Endodermal cell (in vitro differentiated cells): Measurements from ENCODE around the gene NRIP2. TPM values are rescaled to one million over a fixed set of nuclear protein-coding genes. Genes with fewer than 3 reads are reported as not detected.

Experiments used
- DNase-seq: peaks from one replicate; pipeline ENCODE4 v3.0.0-alpha.2; 2017
- H3K27ac ChIP-seq: 2 replicates; pipeline ENCODE4 v1.5.1; 2013; ENCODE audit warnings: mild to moderate bottlenecking, low read depth, low read length, moderate library complexity
- H3K27me3 ChIP-seq: 2 replicates; pipeline ENCODE4 v1.6.1; 2013; ENCODE audit warnings: mild to moderate bottlenecking, low read length, moderate library complexity; ENCODE audit not compliant: insufficient read depth, control insufficient read depth, poor library complexity, severe bottlenecking
- H3K36me3 ChIP-seq: 2 replicates; pipeline ENCODE4 v1.7.0; 2013; ENCODE audit warnings: mild to moderate bottlenecking, low read length, moderate library complexity; ENCODE audit not compliant: control insufficient read depth, insufficient read depth
- H3K4me1 ChIP-seq: one replicate; pipeline ENCODE4 v1.7.0; 2013; ENCODE audit warnings: low read length; ENCODE audit not compliant: control insufficient read depth, insufficient read depth
- H3K4me3 ChIP-seq: 2 replicates; pipeline ENCODE4 v1.5.1; 2013; ENCODE audit warnings: mild to moderate bottlenecking, low read length, moderate library complexity
- H3K9ac ChIP-seq: 2 replicates; pipeline ENCODE4 v1.6.1; 2013; ENCODE audit warnings: mild to moderate bottlenecking, low read length, moderate library complexity; ENCODE audit not compliant: poor library complexity, severe bottlenecking; ENCODE audit errors: extremely low read depth
- H3K9me3 ChIP-seq: 2 replicates; pipeline ENCODE4 v1.6.1; 2013; ENCODE audit warnings: mild to moderate bottlenecking, low read length, moderate library complexity; ENCODE audit not compliant: control insufficient read depth
- H3K27ac Mint-ChIP-seq: 2 replicates; pipeline ENCODE4 v1.8.0; 2020; ENCODE audit warnings: mixed read lengths
- H3K27me3 Mint-ChIP-seq: 2 replicates; pipeline ENCODE4 v1.8.0; 2021; ENCODE audit warnings: mild to moderate bottlenecking, mixed read lengths; ENCODE audit not compliant: insufficient read depth
- H3K36me3 Mint-ChIP-seq: 2 replicates; pipeline ENCODE4 v1.8.0; 2020; ENCODE audit warnings: low read depth, mixed read lengths
- H3K4me1 Mint-ChIP-seq: 2 replicates; pipeline ENCODE4 v1.8.0; 2020; ENCODE audit warnings: mixed read lengths
- H3K4me3 Mint-ChIP-seq: 2 replicates; pipeline ENCODE4 v1.8.0; 2020; ENCODE audit warnings: mild to moderate bottlenecking, moderate library complexity, mixed read lengths
- H3K9me3 Mint-ChIP-seq: 2 replicates; pipeline ENCODE4 v1.8.0; 2020; ENCODE audit warnings: mild to moderate bottlenecking, mixed read lengths
- WGBS, 2 experiments: methylation state at CpG; one replicate each; pipeline versions ENCODE4 v1.1.5 to v1.1.7; 2013; ENCODE audit warnings: missing lambda C conversion rate in 2 of 2, mixed read lengths in 1 of 2; ENCODE audit not compliant: insufficient coverage in 1 of 2, insufficient read length in 1 of 2; 5-methylcytosine and 5-hydroxymethylcytosine counted together
- total RNA-seq, 2 donors: library from RNA; stranded (reverse); fragmentation: NEBNext Ultra II Directional in 1 of 2; extraction: Animal tissue kit (Norgen Biotek cat#: 25700) in 1 of 2; gene quantifications; 2 replicates in 1 of 2; 3 replicates in 1 of 2; pipeline ENCODE4 v1.2.1, GENCODE V29; 2021
- TF ChIP-seq, protein P1 (sequence below): fragments of 200-600 bp; sonication (generic); conservative IDR thresholded peaks from 2 replicates; pipeline ENCODE4 v1.5.0; 2021; ENCODE audit warnings: antibody characterized with exemption, mild to moderate bottlenecking

NRIP2 gene
- total RNA-seq, 2 donors from 2014 or later: not detected

DNA sequence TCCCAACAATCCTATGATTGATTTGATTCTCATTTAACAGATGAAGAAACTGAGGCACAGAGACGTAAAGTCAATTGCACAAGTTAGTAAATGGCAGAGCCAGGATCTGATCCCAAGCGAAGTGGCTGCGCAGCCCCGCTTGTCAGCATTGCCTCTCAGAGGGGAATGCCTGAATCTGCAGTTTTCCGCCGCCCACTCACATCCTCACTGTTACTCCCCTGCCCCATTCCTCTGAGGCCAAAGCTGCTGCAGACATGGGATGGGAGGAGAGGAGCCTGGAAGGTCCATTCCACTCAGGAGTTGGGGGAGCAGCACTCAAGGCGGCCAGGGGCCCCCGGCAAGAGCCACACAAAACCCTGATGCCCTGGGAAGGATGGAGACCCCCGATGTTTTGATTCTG, 1.0 kb downstream of the NRIP2 start:
- no peak overlapping the region for H3K27ac ChIP-seq
- peaks cover 7% of the 10 kb centered on the region for H3K4me1 ChIP-seq
- peaks cover 11% of the 10 kb centered on the region for H3K36me3 ChIP-seq
- H3K9ac ChIP-seq: no peak overlapping the region
- H3K27me3 Mint-ChIP-seq: no peaks in the 10 kb centered on the region
- TF ChIP-seq, protein P1, sequence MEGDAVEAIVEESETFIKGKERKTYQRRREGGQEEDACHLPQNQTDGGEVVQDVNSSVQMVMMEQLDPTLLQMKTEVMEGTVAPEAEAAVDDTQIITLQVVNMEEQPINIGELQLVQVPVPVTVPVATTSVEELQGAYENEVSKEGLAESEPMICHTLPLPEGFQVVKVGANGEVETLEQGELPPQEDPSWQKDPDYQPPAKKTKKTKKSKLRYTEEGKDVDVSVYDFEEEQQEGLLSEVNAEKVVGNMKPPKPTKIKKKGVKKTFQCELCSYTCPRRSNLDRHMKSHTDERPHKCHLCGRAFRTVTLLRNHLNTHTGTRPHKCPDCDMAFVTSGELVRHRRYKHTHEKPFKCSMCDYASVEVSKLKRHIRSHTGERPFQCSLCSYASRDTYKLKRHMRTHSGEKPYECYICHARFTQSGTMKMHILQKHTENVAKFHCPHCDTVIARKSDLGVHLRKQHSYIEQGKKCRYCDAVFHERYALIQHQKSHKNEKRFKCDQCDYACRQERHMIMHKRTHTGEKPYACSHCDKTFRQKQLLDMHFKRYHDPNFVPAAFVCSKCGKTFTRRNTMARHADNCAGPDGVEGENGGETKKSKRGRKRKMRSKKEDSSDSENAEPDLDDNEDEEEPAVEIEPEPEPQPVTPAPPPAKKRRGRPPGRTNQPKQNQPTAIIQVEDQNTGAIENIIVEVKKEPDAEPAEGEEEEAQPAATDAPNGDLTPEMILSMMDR: no peak
- no peak for DNase-seq
- H3K4me3 ChIP-seq: no peak overlapping the region
- no peaks in the 10 kb centered on the region for H3K27me3 ChIP-seq
- no peaks in the 10 kb centered on the region for H3K9me3 ChIP-seq
- peaks cover 32% of the 10 kb centered on the region for H3K36me3 Mint-ChIP-seq
- H3K27ac Mint-ChIP-seq: no peak overlapping the region
- H3K9me3 Mint-ChIP-seq: no peaks in the 10 kb centered on the region
- WGBS, 2 experiments: 87 to 100% methylated on average over 5 to 9 of the region's 9 CpGs
- H3K4me1 Mint-ChIP-seq: peaks cover 7% of the 10 kb centered on the region
- no peak overlapping the region for H3K4me3 Mint-ChIP-seq

GRCh38 chr12:2833327-2833726, 1.5 kb downstream of the NRIP2 start:
- H3K9ac ChIP-seq: no peak overlapping the region
- no peak for DNase-seq
- peaks cover 7% of the 10 kb centered on the region for H3K4me1 Mint-ChIP-seq
- H3K36me3 Mint-ChIP-seq: peaks cover 35% of the 10 kb centered on the region
- no peak overlapping the region for H3K27ac Mint-ChIP-seq
- 72 to 86% methylated on average over 2 to 5 of the region's 5 CpGs for WGBS, 2 experiments
- no peaks in the 10 kb centered on the region for H3K9me3 ChIP-seq
- H3K27ac ChIP-seq: no peak overlapping the region
- no peak overlapping the region for H3K4me3 ChIP-seq
- TF ChIP-seq, protein P1: no peak
- H3K4me3 Mint-ChIP-seq: no peak overlapping the region
- no peaks in the 10 kb centered on the region for H3K9me3 Mint-ChIP-seq
- peaks cover 12% of the 10 kb centered on the region for H3K36me3 ChIP-seq
- no peaks in the 10 kb centered on the region for H3K27me3 ChIP-seq
- H3K27me3 Mint-ChIP-seq: no peaks in the 10 kb centered on the region
- peaks cover 7% of the 10 kb centered on the region for H3K4me1 ChIP-seq

GRCh38 chr12:2832550-2833127, 2.2 kb downstream of the NRIP2 start:
- no peak overlapping the region for H3K4me3 ChIP-seq
- Mint-ChIP-seq H3K4me1 (peaks cover 7% of the 10 kb centered on the region), H3K27ac (no peak overlapping the region), H3K36me3 (peaks cover 40% of the 10 kb centered on the region), H3K4me3 (no peak overlapping the region), H3K9me3 (no peaks in the 10 kb centered on the region), H3K27me3 (no peaks in the 10 kb centered on the region)
- WGBS, 2 experiments: 85 to 92% methylated on average over 4 to 6 of the region's 6 CpGs
- no peak for DNase-seq
- TF ChIP-seq, protein P1: no peak
- peaks cover 18% of the 10 kb centered on the region for H3K36me3 ChIP-seq
- no peak overlapping the region for H3K9ac ChIP-seq
- no peak overlapping the region for H3K27ac ChIP-seq
- no peaks in the 10 kb centered on the region for H3K9me3 ChIP-seq
- no peaks in the 10 kb centered on the region for H3K27me3 ChIP-seq
- peaks cover 7% of the 10 kb centered on the region for H3K4me1 ChIP-seq
